GM06990 (cell line): ENCODE results near the gene MCTP1.

ENCODE experiments used
- DNase-seq: peaks from one replicate; pipeline ENCODE4 v3.0.0-alpha.2; 2011; ENCODE audit not compliant: insufficient read length; ENCODE audit errors: extremely low read depth
- H3K27me3 ChIP-seq: replicated peaks from 2 replicates; pipeline ENCODE4 v1.6.0; 2011; ENCODE audit warnings: low read length; ENCODE audit not compliant: control insufficient read depth, insufficient read depth
- H3K36me3 ChIP-seq: 2 replicates; pipeline ENCODE4 v1.5.1; 2011; ENCODE audit warnings: low read length; ENCODE audit not compliant: control insufficient read depth, insufficient read depth
- H3K4me3 ChIP-seq: replicated peaks from 2 replicates; pipeline ENCODE4 v1.5.1; 2011; ENCODE audit warnings: low read depth, mild to moderate bottlenecking, control low read depth, low read length
- TF ChIP-seq, protein P1 (sequence below): IDR thresholded peaks from 2 replicates; pipeline ENCODE4 v1.5.1; 2011; ENCODE audit warnings: low read length, control low read depth, mild to moderate bottlenecking, inconsistent platforms; ENCODE audit not compliant: insufficient read depth, poor library complexity, severe bottlenecking

Gene MCTP1

DNA sequence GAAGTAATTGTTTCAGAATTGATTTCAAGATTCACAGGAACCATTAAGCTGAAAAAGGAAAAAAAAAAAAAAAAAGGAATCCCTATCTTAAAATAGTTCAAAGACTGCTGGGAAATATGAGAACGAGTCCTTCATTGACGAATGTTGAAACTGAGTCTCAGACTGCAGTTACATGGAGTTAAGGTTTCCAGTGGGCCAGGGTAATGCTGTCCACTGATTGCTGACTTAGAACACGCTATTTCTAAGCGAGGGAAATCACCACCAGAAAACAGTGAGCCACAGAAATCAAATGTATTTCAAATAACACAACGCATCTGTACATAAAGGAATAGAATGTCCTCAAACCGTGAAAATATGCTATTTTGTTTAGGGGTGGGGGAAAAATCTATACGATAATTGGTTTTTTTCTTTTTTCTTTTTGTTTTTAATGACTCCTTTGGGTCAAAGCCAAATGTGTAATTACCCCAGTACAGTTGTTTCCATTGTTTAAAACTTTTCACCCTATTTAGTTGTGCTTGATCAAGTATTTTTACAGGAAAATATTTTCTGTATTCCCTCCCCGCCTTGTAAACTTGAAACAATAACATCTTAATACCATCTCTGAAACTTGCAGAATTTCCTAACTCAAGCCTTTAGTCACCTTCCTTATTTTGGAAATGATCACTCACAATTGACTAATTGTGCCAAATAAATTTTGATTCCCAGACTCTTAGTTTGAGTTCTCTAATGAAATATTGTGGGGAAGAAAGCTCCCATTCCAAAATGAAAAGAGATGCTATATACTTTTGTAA, 208.3 kb downstream of the MCTP1 start:
- H3K27me3 ChIP-seq = no peaks in the 10 kb centered on the region
- no peak overlapping the region for H3K4me3 ChIP-seq
- TF ChIP-seq, protein P1, sequence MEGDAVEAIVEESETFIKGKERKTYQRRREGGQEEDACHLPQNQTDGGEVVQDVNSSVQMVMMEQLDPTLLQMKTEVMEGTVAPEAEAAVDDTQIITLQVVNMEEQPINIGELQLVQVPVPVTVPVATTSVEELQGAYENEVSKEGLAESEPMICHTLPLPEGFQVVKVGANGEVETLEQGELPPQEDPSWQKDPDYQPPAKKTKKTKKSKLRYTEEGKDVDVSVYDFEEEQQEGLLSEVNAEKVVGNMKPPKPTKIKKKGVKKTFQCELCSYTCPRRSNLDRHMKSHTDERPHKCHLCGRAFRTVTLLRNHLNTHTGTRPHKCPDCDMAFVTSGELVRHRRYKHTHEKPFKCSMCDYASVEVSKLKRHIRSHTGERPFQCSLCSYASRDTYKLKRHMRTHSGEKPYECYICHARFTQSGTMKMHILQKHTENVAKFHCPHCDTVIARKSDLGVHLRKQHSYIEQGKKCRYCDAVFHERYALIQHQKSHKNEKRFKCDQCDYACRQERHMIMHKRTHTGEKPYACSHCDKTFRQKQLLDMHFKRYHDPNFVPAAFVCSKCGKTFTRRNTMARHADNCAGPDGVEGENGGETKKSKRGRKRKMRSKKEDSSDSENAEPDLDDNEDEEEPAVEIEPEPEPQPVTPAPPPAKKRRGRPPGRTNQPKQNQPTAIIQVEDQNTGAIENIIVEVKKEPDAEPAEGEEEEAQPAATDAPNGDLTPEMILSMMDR = no peak
- DNase-seq = no peak
- H3K36me3 ChIP-seq = no peaks in the 10 kb centered on the region

DNA sequence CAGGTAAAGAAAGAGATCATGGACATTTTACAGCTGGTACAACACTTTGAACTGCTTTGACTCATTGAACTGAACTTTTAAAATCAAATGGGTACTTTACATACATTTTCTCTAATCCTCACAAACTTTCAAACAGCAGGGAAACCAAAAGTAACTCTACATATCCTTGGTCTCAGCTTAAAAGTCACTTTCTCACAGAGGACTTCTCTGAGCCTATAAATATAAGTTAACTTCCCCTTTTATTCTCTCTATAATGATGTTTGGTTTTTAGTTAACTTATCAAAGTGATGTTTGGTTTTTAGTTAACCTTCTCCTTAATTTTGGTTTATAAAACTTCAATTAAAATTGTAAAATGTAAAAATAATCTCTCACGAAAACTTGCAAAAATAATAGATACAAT, 209.8 kb downstream of the MCTP1 start:
- DNase-seq = no peak
- Histone ChIP-seq H3K36me3 (no peaks in the 10 kb centered on the region), H3K27me3 (no peaks in the 10 kb centered on the region), H3K4me3 (no peak overlapping the region)
- TF ChIP-seq, protein P1 = no peak

DNA sequence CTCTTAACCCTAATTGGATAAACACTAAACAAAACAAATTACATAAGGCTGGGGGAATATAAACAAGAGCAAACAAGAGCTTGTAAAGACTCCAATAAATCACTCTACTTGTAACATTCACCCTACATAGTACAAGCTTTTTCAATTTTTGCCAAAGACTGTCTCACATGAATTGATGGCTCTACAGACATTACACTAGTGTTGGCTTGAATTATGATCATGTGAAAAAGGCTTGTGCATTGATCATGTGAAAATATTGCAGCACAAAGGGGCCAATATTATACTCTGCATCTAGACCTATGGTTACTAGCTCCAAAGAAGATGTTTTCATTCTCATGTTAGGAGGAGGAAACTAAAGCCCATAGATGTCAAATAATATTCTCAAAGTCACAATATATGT, 212.6 kb downstream of the MCTP1 start:
- DNase-seq = no peak
- Histone ChIP-seq H3K27me3 (no peaks in the 10 kb centered on the region), H3K36me3 (no peaks in the 10 kb centered on the region), H3K4me3 (no peak overlapping the region)
- TF ChIP-seq, protein P1 = no peak

DNA sequence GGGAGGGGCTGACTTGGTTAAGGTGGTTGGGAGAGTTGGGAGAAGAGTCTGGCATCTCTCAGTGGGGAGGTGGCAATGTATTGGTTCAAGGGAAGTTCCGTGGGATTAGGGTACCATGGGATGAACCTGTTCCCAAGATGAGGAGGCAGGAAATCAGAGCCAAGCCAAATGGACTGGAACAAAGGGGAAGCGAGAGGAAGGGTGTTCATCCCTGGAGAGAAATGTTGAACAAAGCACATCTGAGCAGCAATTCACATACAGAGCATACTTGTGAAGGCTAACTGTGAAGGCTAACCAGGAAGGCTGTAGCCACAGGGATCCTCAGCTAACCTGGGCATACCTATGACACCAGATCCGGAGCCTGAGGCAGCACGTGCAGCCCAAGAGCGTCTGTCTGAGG, 214.0 kb downstream of the MCTP1 start:
- no peak for DNase-seq
- TF ChIP-seq, protein P1 = no peak

DNA sequence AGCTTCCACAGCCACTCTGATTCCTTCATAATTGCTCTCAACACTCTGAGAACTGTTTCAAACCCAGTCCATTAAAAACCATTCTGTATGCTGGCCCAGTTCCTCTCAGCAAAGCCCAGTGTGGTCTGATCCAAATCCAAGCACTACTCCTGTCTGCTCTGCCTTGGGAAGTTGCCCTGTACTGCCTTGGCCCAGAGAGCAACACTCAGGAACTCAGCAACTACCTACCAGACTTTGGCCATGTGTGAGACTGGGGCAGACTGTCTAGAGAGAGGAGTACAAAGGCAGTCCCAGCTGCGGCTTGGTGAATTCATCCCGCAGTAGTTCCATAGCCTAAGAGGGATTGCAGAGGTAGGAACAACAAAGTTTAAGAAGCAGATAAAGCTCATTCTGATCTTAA, 214.4 kb downstream of the MCTP1 start:
- no peak for DNase-seq
- TF ChIP-seq, protein P1 = no peak
- Histone ChIP-seq H3K36me3 (no peaks in the 10 kb centered on the region), H3K4me3 (no peak overlapping the region), H3K27me3 (no peaks in the 10 kb centered on the region)

More for the DNA sequence above, 214.0 kb downstream of the MCTP1 start:
- no peaks in the 10 kb centered on the region for H3K36me3 ChIP-seq
- no peak overlapping the region for H3K4me3 ChIP-seq
- no peaks in the 10 kb centered on the region for H3K27me3 ChIP-seq
